Mesenchymal stem cell (in vitro differentiated cells and primary cell): ENCODE data around the gene ZFYVE28.

Source experiments
- DNase-seq: peaks from one replicate; pipeline ENCODE4 v3.0.0-alpha.2; 2013
- H2AFZ ChIP-seq: one replicate; pipeline ENCODE4 v1.6.1; 2013; ENCODE audit warnings: low read depth, mild to moderate bottlenecking, control low read depth, inconsistent platforms, low read length, moderate library complexity
- H2AK5ac ChIP-seq: 2 replicates; pipeline ENCODE4 v1.6.1; 2013; ENCODE audit warnings: low read length, moderate library complexity, mild to moderate bottlenecking, inconsistent platforms; ENCODE audit not compliant: severe bottlenecking
- H2BK120ac ChIP-seq: one replicate; pipeline ENCODE4 v1.6.1; 2013; ENCODE audit warnings: low read depth, mild to moderate bottlenecking, inconsistent platforms, low read length, moderate library complexity
- H2BK12ac ChIP-seq, 2 experiments: one replicate each; pipeline ENCODE4 v1.6.1; 2013; ENCODE audit warnings: inconsistent platforms in 2 of 2, low read length in 2 of 2, mild to moderate bottlenecking in 2 of 2, moderate library complexity in 2 of 2, control low read depth in 1 of 2
- H2BK15ac ChIP-seq: one replicate; pipeline ENCODE4 v1.6.1; 2013; ENCODE audit warnings: mild to moderate bottlenecking, low read depth, inconsistent platforms; ENCODE audit not compliant: poor library complexity, severe bottlenecking
- H2BK5ac ChIP-seq: 2 replicates; pipeline ENCODE4 v1.6.1; 2013; ENCODE audit warnings: low read depth, mild to moderate bottlenecking, low read length, control low read depth, inconsistent platforms; ENCODE audit not compliant: poor library complexity, severe bottlenecking
- H3K14ac ChIP-seq, 2 experiments: one replicate each; pipeline ENCODE4 v1.6.1; 2013; ENCODE audit warnings: inconsistent platforms in 2 of 2, low read length in 2 of 2, control low read depth in 1 of 2, mild to moderate bottlenecking in 1 of 2, moderate library complexity in 1 of 2
- H3K18ac ChIP-seq, 2 experiments: one replicate each; pipeline ENCODE4 v1.6.1; 2013; ENCODE audit warnings: inconsistent platforms in 2 of 2, low read length in 2 of 2, control low read depth in 1 of 2, low read depth in 1 of 2, mild to moderate bottlenecking in 1 of 2
- H3K23ac ChIP-seq, 2 experiments: one replicate each; pipeline ENCODE4 v1.6.1; 2013; ENCODE audit warnings: inconsistent platforms in 2 of 2, low read length in 2 of 2, mild to moderate bottlenecking in 2 of 2, moderate library complexity in 2 of 2, control low read depth in 1 of 2
- H3K27ac ChIP-seq: 2 replicates; pipeline ENCODE4 v1.5.1; 2013; ENCODE audit warnings: mild to moderate bottlenecking, moderate library complexity, low read length, control low read depth, inconsistent platforms; ENCODE audit not compliant: poor library complexity, severe bottlenecking
- H3K27me3 ChIP-seq, 2 experiments: 2 replicates each; pipeline versions ENCODE4 v1.6.1 to v1.7.0; 2013; ENCODE audit warnings: low read length in 2 of 2, mild to moderate bottlenecking in 2 of 2, moderate library complexity in 2 of 2, control low read depth in 1 of 2, inconsistent platforms in 1 of 2; ENCODE audit not compliant: control insufficient read depth in 1 of 2, insufficient read depth in 1 of 2
- H3K36me3 ChIP-seq, 2 experiments: 2 replicates each; pipeline versions ENCODE4 v1.6.1 to v1.7.0; 2013; ENCODE audit warnings: low read length in 2 of 2, control low read depth in 1 of 2, inconsistent platforms in 1 of 2, low read depth in 1 of 2, mild to moderate bottlenecking in 1 of 2; ENCODE audit not compliant: insufficient read depth in 2 of 2, control insufficient read depth in 1 of 2
- H3K4ac ChIP-seq, 2 experiments: one replicate each; pipeline ENCODE4 v1.6.1; 2013; ENCODE audit warnings: inconsistent platforms in 2 of 2, low read length in 2 of 2, mild to moderate bottlenecking in 2 of 2, moderate library complexity in 2 of 2, control low read depth in 1 of 2, low read depth in 1 of 2
- H3K4me1 ChIP-seq: 2 replicates; pipeline ENCODE4 v1.6.1; 2013; ENCODE audit warnings: low read depth, low read length, control low read depth; ENCODE audit not compliant: control insufficient read depth, insufficient read depth
- H3K4me2 ChIP-seq: 2 replicates; pipeline ENCODE4 v1.6.1; 2013; ENCODE audit warnings: low read length, mild to moderate bottlenecking, inconsistent platforms; ENCODE audit not compliant: poor library complexity, severe bottlenecking
- H3K4me3 ChIP-seq, 2 experiments: 2 replicates each; pipeline versions ENCODE4 v1.5.1 to v1.7.0; 2013; ENCODE audit warnings: low read length in 2 of 2, mild to moderate bottlenecking in 2 of 2, control low read depth in 1 of 2, low read depth in 1 of 2; ENCODE audit not compliant: insufficient read depth in 1 of 2
- H3K79me1 ChIP-seq: replicated peaks from 2 replicates; pipeline ENCODE4 v1.6.1; 2013; ENCODE audit warnings: mild to moderate bottlenecking, control low read depth, low read length, inconsistent platforms; ENCODE audit not compliant: poor library complexity, severe bottlenecking
- H3K9ac ChIP-seq: 2 replicates; pipeline ENCODE4 v1.7.0; 2013; ENCODE audit warnings: mild to moderate bottlenecking, low read length, moderate library complexity
- H3K9me3 ChIP-seq: 2 replicates; pipeline ENCODE4 v1.7.0; 2013; ENCODE audit warnings: mild to moderate bottlenecking, low read length; ENCODE audit not compliant: control insufficient read depth
- H4K8ac ChIP-seq: one replicate; pipeline ENCODE4 v1.6.1; 2013; ENCODE audit warnings: inconsistent platforms, mild to moderate bottlenecking, low read length, moderate library complexity
- H4K91ac ChIP-seq: one replicate; pipeline ENCODE4 v1.6.1; 2013; ENCODE audit warnings: mild to moderate bottlenecking, low read length, inconsistent platforms
- WGBS: methylation state at CpG from one replicate; pipeline ENCODE4 v1.1.7; 2013; ENCODE audit warnings: mixed read lengths; 5-methylcytosine and 5-hydroxymethylcytosine counted together

Gene ZFYVE28

GRCh38 chr4:2441393-2442174, 23.1 kb upstream of the ZFYVE28 start:
- Histone ChIP-seq H3K9me3 (no peaks in the 10 kb centered on the region), H2BK5ac (no peak overlapping the region), H3K23ac (no peak overlapping the region), H2AK5ac (no peak overlapping the region), H3K4me1 (peaks cover 8% of the 10 kb centered on the region), H3K4ac (no peak overlapping the region), H3K4me3 (no peak overlapping the region), H4K8ac (no peak overlapping the region), H2BK12ac (no peak overlapping the region), H3K18ac (no peak overlapping the region), H3K36me3 (no peaks in the 10 kb centered on the region), H2AFZ (no peak overlapping the region), H3K27me3 (peaks cover 0 to 22% of the 10 kb centered on the region in 2 experiments), H4K91ac (no peak overlapping the region), H3K27ac (no peak overlapping the region), H3K9ac (no peak overlapping the region), H2BK15ac (no peak overlapping the region), H3K4me2 (no peak overlapping the region), H3K14ac (no peak overlapping the region), H2BK120ac (no peak overlapping the region), H3K79me1 (no peaks in the 10 kb centered on the region)
- peak; percentile 57 for DNase-seq
- WGBS, result 59% methylated on average over 14 of the region's 14 CpGs

GRCh38 chr4:2438822-2439718, 20.6 kb upstream of the ZFYVE28 start:
- no peak overlapping the region for H3K18ac ChIP-seq
- H3K27ac ChIP-seq, result no peak overlapping the region
- no peak overlapping the region for H2BK120ac ChIP-seq
- no peak overlapping the region for H3K4me2 ChIP-seq
- H2AFZ ChIP-seq, result no peak overlapping the region
- no peak overlapping the region for H2BK5ac ChIP-seq
- H4K8ac ChIP-seq, result no peak overlapping the region
- H3K36me3 ChIP-seq, result no peaks in the 10 kb centered on the region
- DNase-seq, result no peak
- H3K9ac ChIP-seq, result no peak overlapping the region
- H4K91ac ChIP-seq, result no peak overlapping the region
- H3K4me1 ChIP-seq, result peaks cover 15% of the 10 kb centered on the region
- H2AK5ac ChIP-seq, result no peak overlapping the region
- WGBS, result 91% methylated on average over 15 of the region's 16 CpGs
- H3K4ac ChIP-seq, result no peak overlapping the region
- H3K14ac ChIP-seq, result no peak overlapping the region
- no peak overlapping the region for H2BK12ac ChIP-seq
- H3K27me3 ChIP-seq, result peaks cover 0 to 23% of the 10 kb centered on the region in 2 experiments
- H3K23ac ChIP-seq, result no peak overlapping the region
- no peaks in the 10 kb centered on the region for H3K9me3 ChIP-seq
- no peaks in the 10 kb centered on the region for H3K79me1 ChIP-seq
- no peak overlapping the region for H2BK15ac ChIP-seq
- no peak overlapping the region for H3K4me3 ChIP-seq

- Histone ChIP-seq H3K79me1 (no peaks in the 10 kb centered on the region), H3K36me3 (no peaks in the 10 kb centered on the region), H3K18ac (no peak overlapping the region), H3K4me2 (no peak overlapping the region), H2BK5ac (no peak overlapping the region), H2AFZ (no peak overlapping the region), H2BK120ac (no peak overlapping the region), H3K4ac (no peak overlapping the region), H4K8ac (no peak overlapping the region), H4K91ac (peak overlapping the region; percentile 43), H2AK5ac (no peak overlapping the region), H3K27me3 (peaks cover 0 to 27% of the 10 kb centered on the region in 2 experiments), H2BK12ac (no peak overlapping the region), H3K9ac (no peak overlapping the region), H3K9me3 (no peaks in the 10 kb centered on the region), H3K23ac (no peak overlapping the region), H3K4me1 (peaks cover 27% of the 10 kb centered on the region), H2BK15ac (no peak overlapping the region), H3K27ac (no peak overlapping the region), H3K4me3 (no peak overlapping the region), H3K14ac (no peak overlapping the region)
- no peak for DNase-seq
- WGBS, result 86% methylated on average over 25 of the region's 25 CpGs
Observed at GRCh38 chr4:2437475-2438215, 19.2 kb upstream of the ZFYVE28 start.
